Thyroid gland (tissue), 4 donors: ENCODE results near the gene GUCY1A2. TPM values are rescaled to one million over a fixed set of nuclear protein-coding genes. Genes with fewer than 3 reads are reported as not detected.

Source experiments
- DNase-seq, 2 donors: peaks; one replicate each; pipeline ENCODE4 v3.0.0-alpha.2; 2019
- H3K27ac ChIP-seq, 3 donors: fragments of 200-600 bp; sonication (generic); 1 replicate in 2 of 3; 2 replicates in 1 of 3; pipeline ENCODE4 v1.5.1; 2016 to 2019; ENCODE audit warnings: mild to moderate bottlenecking in 1 of 3, moderate library complexity in 1 of 3
- H3K27me3 ChIP-seq: fragments of 200-600 bp; sonication (generic); one replicate; pipeline ENCODE4 v1.5.1; 2019
- H3K36me3 ChIP-seq, 2 donors: fragments of 200-600 bp; sonication (generic); one replicate each; pipeline ENCODE4 v1.5.1; 2016 to 2019
- H3K4me1 ChIP-seq, 2 donors: fragments of 200-600 bp; sonication (generic); one replicate each; pipeline ENCODE4 v1.5.1; 2017 to 2019
- H3K4me3 ChIP-seq, 3 donors: fragments of 200-600 bp; sonication (generic); replicated peaks in 1 of 3; 1 replicate in 2 of 3; 2 replicates in 1 of 3; pipeline ENCODE4 v1.5.1; 2016; ENCODE audit warnings: mild to moderate bottlenecking in 1 of 3
- H3K9me3 ChIP-seq: fragments of 200-600 bp; sonication (generic); one replicate; pipeline ENCODE4 v1.5.1; 2017
- CTCF ChIP-seq, 6 experiments: fragments of 200-600 bp in 3 of 6; fragments of 450-650 bp in 3 of 6; sonication (generic) in 3 of 6; IDR thresholded peaks; one replicate each; pipeline ENCODE4 v1.5.1; 2016 to 2019; ENCODE audit warnings: antibody characterized with exemption in 6 of 6, mild to moderate bottlenecking in 2 of 6, inconsistent platforms in 1 of 6, moderate library complexity in 1 of 6
- POLR2A ChIP-seq, 2 donors: fragments of 450-650 bp; IDR thresholded peaks; one replicate each; pipeline ENCODE4 v1.6.1; 2017; ENCODE audit warnings: antibody characterized with exemption in 2 of 2, mild to moderate bottlenecking in 2 of 2, moderate library complexity in 1 of 2
- WGBS, 2 donors: methylation state at CpG; one replicate each; pipeline ENCODE4 v1.1.5; 2017; 5-methylcytosine and 5-hydroxymethylcytosine counted together
- intact Hi-C: fragments of 100-400 bp; cut with DNase I; formaldehyde crosslinking; loops from one replicate; pipeline ENCODE4 v1.15.1; 2023
- total RNA-seq, 4 donors: library from RNA; depleted of rRNA; stranded (reverse); fragments of >200 nt; gene quantifications; one replicate each; pipeline ENCODE4 v1.2.3, GENCODE V29; 2016

Gene GUCY1A2
- total RNA-seq, 4 donors from 2014 or later, result 1.4 to 6.8 (median 1.9) TPM

GRCh38 chr11:106950067-106950491 lies 68.2 kb downstream of the GUCY1A2 start:
- Histone ChIP-seq H3K9me3 (no peaks in the 10 kb centered on the region), H3K27ac (no peak overlapping the region), H3K4me3 (no peak overlapping the region), H3K4me1 (no peaks in the 10 kb centered on the region), H3K27me3 (no peaks in the 10 kb centered on the region), H3K36me3 (no peaks in the 10 kb centered on the region)
- intact Hi-C loops, result no loop called here
- TF ChIP-seq CTCF (IDR thresholded peaks at IDR 0.05) (no peak), POLR2A (IDR thresholded peaks at IDR 0.05) (no peak)
- DNase-seq, result no peak

- intact Hi-C loops, result no loop called here
- Histone ChIP-seq H3K4me1 (no peaks in the 10 kb centered on the region), H3K4me3 (no peak overlapping the region), H3K27me3 (no peaks in the 10 kb centered on the region), H3K36me3 (no peaks in the 10 kb centered on the region), H3K9me3 (no peaks in the 10 kb centered on the region), H3K27ac (no peak overlapping the region)
- WGBS, 2 donors, result 98 to 99% methylated on average over 3 of the region's 3 CpGs
- TF ChIP-seq POLR2A (IDR thresholded peaks at IDR 0.05) (no peak), CTCF (IDR thresholded peaks at IDR 0.05) (no peak)
- no peak for DNase-seq
Measured at GRCh38 chr11:106943089-106943488, 75.2 kb downstream of the GUCY1A2 start.

- Histone ChIP-seq H3K4me1 (no peaks in the 10 kb centered on the region), H3K4me3 (no peak overlapping the region), H3K27ac (no peak overlapping the region), H3K27me3 (no peaks in the 10 kb centered on the region), H3K9me3 (no peaks in the 10 kb centered on the region), H3K36me3 (no peaks in the 10 kb centered on the region)
- TF ChIP-seq POLR2A (IDR thresholded peaks at IDR 0.05), result no peak
- TF ChIP-seq CTCF (IDR thresholded peaks at IDR 0.05), result no peak
- intact Hi-C loops, result no loop called here
- no peak for DNase-seq
- WGBS, 2 donors, result 59 to 72% methylated on average over 2 of the region's 2 CpGs
Measured at GRCh38 chr11:106939157-106939556, 79.1 kb downstream of the GUCY1A2 start.

GRCh38 chr11:106937111-106937510 lies 81.2 kb downstream of the GUCY1A2 start:
- Histone ChIP-seq H3K27ac (no peak overlapping the region), H3K4me1 (no peaks in the 10 kb centered on the region), H3K27me3 (no peaks in the 10 kb centered on the region), H3K36me3 (no peaks in the 10 kb centered on the region), H3K9me3 (no peaks in the 10 kb centered on the region), H3K4me3 (no peak overlapping the region)
- intact Hi-C loops, result no loop called here
- no peak for DNase-seq
- TF ChIP-seq POLR2A (IDR thresholded peaks at IDR 0.05) (no peak), CTCF (IDR thresholded peaks at IDR 0.05) (no peak)
- WGBS, 2 donors, result 95 to 98% methylated on average over 1 of the region's 1 CpG

GRCh38 chr11:106925245-106925644 lies 93.0 kb downstream of the GUCY1A2 start:
- Histone ChIP-seq H3K27me3 (no peaks in the 10 kb centered on the region), H3K4me3 (no peak overlapping the region), H3K27ac (no peak overlapping the region), H3K4me1 (no peaks in the 10 kb centered on the region), H3K36me3 (no peaks in the 10 kb centered on the region), H3K9me3 (no peaks in the 10 kb centered on the region)
- intact Hi-C loops, result no loop called here
- TF ChIP-seq POLR2A (IDR thresholded peaks at IDR 0.05) (no peak), CTCF (IDR thresholded peaks at IDR 0.05) (no peak)
- no peak for DNase-seq
